Mammary epithelial cell (primary cell): ENCODE results near the gene LCE4A.

ENCODE experiments used
- EZH2 ChIP-seq: IDR thresholded peaks from 2 replicates; pipeline ENCODE4 v1.6.1; 2012; ENCODE audit warnings: low read length, inconsistent platforms, borderline replicate concordance
- TF ChIP-seq, protein P1 (sequence below), 2 donors: IDR thresholded peaks in 1 of 2; conservative IDR thresholded peaks in 1 of 2; 2 replicates each; pipeline ENCODE4 v1.5.1; 2011 to 2012; ENCODE audit warnings: inconsistent platforms in 2 of 2, low read length in 2 of 2, mild to moderate bottlenecking in 2 of 2, control low read depth in 1 of 2, low read depth in 1 of 2; ENCODE audit not compliant: insufficient read depth in 1 of 2; ENCODE audit errors: extremely low read depth in 1 of 2

DNA sequence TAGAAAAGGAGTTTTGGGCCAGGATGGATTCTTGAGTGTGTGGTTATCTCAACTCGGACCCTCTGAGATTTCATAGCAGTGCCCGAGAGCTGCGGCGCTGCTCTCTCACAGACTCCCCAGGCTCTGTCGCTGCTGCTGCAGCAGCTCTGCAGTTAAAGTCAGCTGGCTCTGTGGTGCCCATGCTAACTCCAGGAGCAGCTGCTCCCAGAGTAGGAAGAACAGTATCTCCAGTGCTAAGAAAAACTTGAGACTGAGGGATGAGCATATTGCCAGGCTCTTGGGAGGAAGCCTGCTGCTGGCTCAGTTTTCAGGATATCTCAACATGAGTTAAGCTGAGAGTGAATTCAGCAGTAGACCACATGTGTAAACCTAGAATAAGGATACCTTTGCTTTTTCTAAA is 40.3 kb upstream of the LCE4A start:
- TF ChIP-seq, protein P1, sequence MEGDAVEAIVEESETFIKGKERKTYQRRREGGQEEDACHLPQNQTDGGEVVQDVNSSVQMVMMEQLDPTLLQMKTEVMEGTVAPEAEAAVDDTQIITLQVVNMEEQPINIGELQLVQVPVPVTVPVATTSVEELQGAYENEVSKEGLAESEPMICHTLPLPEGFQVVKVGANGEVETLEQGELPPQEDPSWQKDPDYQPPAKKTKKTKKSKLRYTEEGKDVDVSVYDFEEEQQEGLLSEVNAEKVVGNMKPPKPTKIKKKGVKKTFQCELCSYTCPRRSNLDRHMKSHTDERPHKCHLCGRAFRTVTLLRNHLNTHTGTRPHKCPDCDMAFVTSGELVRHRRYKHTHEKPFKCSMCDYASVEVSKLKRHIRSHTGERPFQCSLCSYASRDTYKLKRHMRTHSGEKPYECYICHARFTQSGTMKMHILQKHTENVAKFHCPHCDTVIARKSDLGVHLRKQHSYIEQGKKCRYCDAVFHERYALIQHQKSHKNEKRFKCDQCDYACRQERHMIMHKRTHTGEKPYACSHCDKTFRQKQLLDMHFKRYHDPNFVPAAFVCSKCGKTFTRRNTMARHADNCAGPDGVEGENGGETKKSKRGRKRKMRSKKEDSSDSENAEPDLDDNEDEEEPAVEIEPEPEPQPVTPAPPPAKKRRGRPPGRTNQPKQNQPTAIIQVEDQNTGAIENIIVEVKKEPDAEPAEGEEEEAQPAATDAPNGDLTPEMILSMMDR (conservative IDR thresholded peaks at IDR 0.05 in 1 of 2, IDR thresholded peaks at IDR 0.05 in 1 of 2; ENCODE audit: extremely low read depth in 1 of 2, insufficient read depth in 1 of 2, low read depth in 1 of 2, low read length in 2 of 2) = no peak
- no peak for TF ChIP-seq EZH2
